ENCODE data around the gene ELOVL6.

GRCh38 chr4:110128472-110128919 lies 69.9 kb downstream of the ELOVL6 start:
- TF ChIP-seq, protein P1, sequence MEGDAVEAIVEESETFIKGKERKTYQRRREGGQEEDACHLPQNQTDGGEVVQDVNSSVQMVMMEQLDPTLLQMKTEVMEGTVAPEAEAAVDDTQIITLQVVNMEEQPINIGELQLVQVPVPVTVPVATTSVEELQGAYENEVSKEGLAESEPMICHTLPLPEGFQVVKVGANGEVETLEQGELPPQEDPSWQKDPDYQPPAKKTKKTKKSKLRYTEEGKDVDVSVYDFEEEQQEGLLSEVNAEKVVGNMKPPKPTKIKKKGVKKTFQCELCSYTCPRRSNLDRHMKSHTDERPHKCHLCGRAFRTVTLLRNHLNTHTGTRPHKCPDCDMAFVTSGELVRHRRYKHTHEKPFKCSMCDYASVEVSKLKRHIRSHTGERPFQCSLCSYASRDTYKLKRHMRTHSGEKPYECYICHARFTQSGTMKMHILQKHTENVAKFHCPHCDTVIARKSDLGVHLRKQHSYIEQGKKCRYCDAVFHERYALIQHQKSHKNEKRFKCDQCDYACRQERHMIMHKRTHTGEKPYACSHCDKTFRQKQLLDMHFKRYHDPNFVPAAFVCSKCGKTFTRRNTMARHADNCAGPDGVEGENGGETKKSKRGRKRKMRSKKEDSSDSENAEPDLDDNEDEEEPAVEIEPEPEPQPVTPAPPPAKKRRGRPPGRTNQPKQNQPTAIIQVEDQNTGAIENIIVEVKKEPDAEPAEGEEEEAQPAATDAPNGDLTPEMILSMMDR (IDR thresholded peaks at IDR 0.05), result no peak
- no peak for TF ChIP-seq POLR2A (IDR thresholded peaks at IDR 0.05)
